Measurements from ENCODE around the gene WDFY3. TPM values are rescaled to one million over a fixed set of nuclear protein-coding genes. Genes with fewer than 3 reads are reported as not detected.

WDFY3 gene
- total RNA-seq, 1 experiment from 2014 or later, result 39.9 TPM

GRCh38 chr4:84912741-84913140, 53.7 kb downstream of the WDFY3 start:
- no peak overlapping the region for H2AFZ ChIP-seq (ENCODE audit: low read depth, low read length, poor library complexity, severe bottlenecking)
- BruUV-seq (replicated peaks), result no TSS peak
- RAD21 ChIA-PET (ENCODE audit: low non-redundant PET in 1 of 2, low total read pairs in 2 of 2, uncharacterized antibody in 2 of 2, unreplicated experiment in 2 of 2), result no interaction called here
- no peak overlapping the region for H3K9ac ChIP-seq (ENCODE audit: low read length)
- H3K4me2 ChIP-seq (ENCODE audit: low read length), result no peak overlapping the region
- intact Hi-C loops (cut with micrococcal nuclease), result no loop called here
- no peak overlapping the region for H3K4me3 ChIP-seq (replicated peaks in 1 of 2; ENCODE audit: low read depth in 1 of 2, low read length in 2 of 2)
- CTCF ChIA-PET, result no interaction called here
- ATAC-seq (no peak), DNase-seq (ENCODE audit: low read depth, low spot score) (no peak)
- no peaks in the 10 kb centered on the region for H3K9me3 ChIP-seq (ENCODE audit: control insufficient read depth in 1 of 2, insufficient read depth in 1 of 2, low read depth in 1 of 2, low read length in 2 of 2)
- POLR2A ChIA-PET, result no interaction called here
- TF ChIP-seq POLR2A (IDR thresholded peaks at IDR 0.05; ENCODE audit: borderline replicate concordance, extremely low read depth, insufficient read depth, insufficient read length) (no peak), YY1 (IDR thresholded peaks at IDR 0.05; ENCODE audit: extremely low read depth, insufficient replicate concordance, low read depth, low read length) (no peak), POLR2AphosphoS5 (IDR thresholded peaks at IDR 0.05; ENCODE audit: low read depth, low read length) (no peak), CBX3 (IDR thresholded peaks at IDR 0.05; ENCODE audit: low read depth) (no peak), ZBTB33 (IDR thresholded peaks at IDR 0.05; ENCODE audit: extremely low read depth, insufficient replicate concordance, low read length) (no peak), CEBPB (IDR thresholded peaks at IDR 0.05; ENCODE audit: low read depth) (no peak), EGR1 (IDR thresholded peaks at IDR 0.05; ENCODE audit: low read depth) (no peak), ATF3 (IDR thresholded peaks at IDR 0.05) (no peak), REST (IDR thresholded peaks at IDR 0.05; ENCODE audit: low read depth) (no peak), RAD21 (IDR thresholded peaks at IDR 0.05; ENCODE audit: low read depth) (no peak), ZNF274 (IDR thresholded peaks at IDR 0.05; ENCODE audit: low read depth, low read length) (no peak), SP1 (IDR thresholded peaks at IDR 0.05; ENCODE audit: low read depth) (no peak), MAX (IDR thresholded peaks at IDR 0.05) (no peak), SRF (IDR thresholded peaks at IDR 0.05; ENCODE audit: low read depth) (no peak), EZH2 (IDR thresholded peaks at IDR 0.05) (no peak), FOSL1 (IDR thresholded peaks at IDR 0.05; ENCODE audit: low read depth) (no peak)
- no peaks in the 10 kb centered on the region for H4K20me1 ChIP-seq (ENCODE audit: insufficient read depth)
- H3K36me3 ChIP-seq (ENCODE audit: control insufficient read depth in 1 of 2, insufficient read depth in 2 of 2, low read length in 2 of 2), result no peaks in the 10 kb centered on the region
- H3K4me1 ChIP-seq (ENCODE audit: control insufficient read depth in 1 of 2, insufficient read depth in 2 of 2, low read length in 2 of 2), result no peaks in the 10 kb centered on the region
- H3K9me2 ChIP-seq (ENCODE audit: insufficient read depth), result no peaks in the 10 kb centered on the region
- no peaks in the 10 kb centered on the region for H3K27me3 ChIP-seq (ENCODE audit: insufficient read depth, low read length)
- H3K27ac ChIP-seq (ENCODE audit: low read depth, low read length), result no peak overlapping the region
- H3K79me2 ChIP-seq (ENCODE audit: insufficient read depth, low read length), result peaks cover 3% of the 10 kb centered on the region; the same call in 1 of the 2 replicates

Measured in HCT116 (cell line).